ENCODE data around the gene ZG16. TPM values are rescaled to one million over a fixed set of nuclear protein-coding genes. Genes with fewer than 3 reads are reported as not detected.

Gene ZG16
- total RNA-seq, 4 donors from 2014 or later: not detected

DNA sequence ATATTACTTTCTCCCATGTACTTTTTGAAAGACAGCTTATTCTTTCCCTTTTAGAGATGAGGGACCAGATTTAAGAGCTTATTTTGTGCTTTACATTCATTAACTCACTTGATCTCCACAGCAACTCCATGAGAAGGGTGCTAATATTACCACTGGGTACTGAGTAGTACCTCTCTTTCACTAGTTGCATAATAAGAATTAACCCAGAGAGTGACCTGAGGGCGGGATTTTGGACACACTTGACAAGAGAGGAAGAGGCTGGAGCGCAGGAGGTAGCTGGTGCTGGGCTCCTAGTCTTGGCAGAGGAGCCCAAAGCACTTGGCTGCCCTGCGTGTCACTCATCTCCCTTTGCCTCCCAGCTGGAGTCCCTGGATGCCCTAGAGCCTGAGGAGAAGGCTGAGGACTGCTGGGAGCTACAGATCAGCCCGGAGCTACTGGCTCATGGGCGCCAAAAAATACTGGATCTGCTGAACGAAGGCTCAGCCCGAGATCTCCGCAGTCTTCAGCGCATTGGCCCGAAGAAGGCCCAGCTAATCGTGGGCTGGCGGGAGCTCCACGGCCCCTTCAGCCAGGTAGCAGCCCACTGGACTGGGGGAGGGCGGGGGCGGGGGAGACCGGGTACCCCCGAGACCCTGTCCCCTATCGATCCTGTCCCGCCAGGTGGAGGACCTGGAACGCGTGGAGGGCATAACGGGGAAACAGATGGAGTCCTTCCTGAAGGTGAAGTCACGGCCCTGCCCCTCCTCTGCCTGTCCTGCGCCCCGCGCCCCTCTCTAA, 26.6 kb downstream of the ZG16 start:
- no peaks in the 10 kb centered on the region for H3K9me3 ChIP-seq
- intact Hi-C loops (cut with DNase I): no loop called here
- H3K4me3 ChIP-seq (replicated peaks in 1 of 3): peak overlapping the region; percentile 42 to 74 (median 69)
- peak overlapping the region; percentile 85 to 98 (median 97) for H3K27ac ChIP-seq
- 2 to 3% methylated on average over 15 to 21 of the region's 26 CpGs for WGBS, 2 donors
- H3K4me1 ChIP-seq: peaks cover 22 to 36% of the 10 kb centered on the region in 2 donors
- no peaks in the 10 kb centered on the region for H3K27me3 ChIP-seq
- H3K36me3 ChIP-seq: peaks cover 14 to 15% of the 10 kb centered on the region in 2 donors
- DNase-seq: peak; percentile 85 to 89
- TF ChIP-seq, protein P1, sequence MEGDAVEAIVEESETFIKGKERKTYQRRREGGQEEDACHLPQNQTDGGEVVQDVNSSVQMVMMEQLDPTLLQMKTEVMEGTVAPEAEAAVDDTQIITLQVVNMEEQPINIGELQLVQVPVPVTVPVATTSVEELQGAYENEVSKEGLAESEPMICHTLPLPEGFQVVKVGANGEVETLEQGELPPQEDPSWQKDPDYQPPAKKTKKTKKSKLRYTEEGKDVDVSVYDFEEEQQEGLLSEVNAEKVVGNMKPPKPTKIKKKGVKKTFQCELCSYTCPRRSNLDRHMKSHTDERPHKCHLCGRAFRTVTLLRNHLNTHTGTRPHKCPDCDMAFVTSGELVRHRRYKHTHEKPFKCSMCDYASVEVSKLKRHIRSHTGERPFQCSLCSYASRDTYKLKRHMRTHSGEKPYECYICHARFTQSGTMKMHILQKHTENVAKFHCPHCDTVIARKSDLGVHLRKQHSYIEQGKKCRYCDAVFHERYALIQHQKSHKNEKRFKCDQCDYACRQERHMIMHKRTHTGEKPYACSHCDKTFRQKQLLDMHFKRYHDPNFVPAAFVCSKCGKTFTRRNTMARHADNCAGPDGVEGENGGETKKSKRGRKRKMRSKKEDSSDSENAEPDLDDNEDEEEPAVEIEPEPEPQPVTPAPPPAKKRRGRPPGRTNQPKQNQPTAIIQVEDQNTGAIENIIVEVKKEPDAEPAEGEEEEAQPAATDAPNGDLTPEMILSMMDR (IDR thresholded peaks at IDR 0.05): peak in 1 of 6 experiments; percentile 8
- TF ChIP-seq POLR2A (IDR thresholded peaks at IDR 0.05): peak in 1 of 2 donors; percentile 53

DNA sequence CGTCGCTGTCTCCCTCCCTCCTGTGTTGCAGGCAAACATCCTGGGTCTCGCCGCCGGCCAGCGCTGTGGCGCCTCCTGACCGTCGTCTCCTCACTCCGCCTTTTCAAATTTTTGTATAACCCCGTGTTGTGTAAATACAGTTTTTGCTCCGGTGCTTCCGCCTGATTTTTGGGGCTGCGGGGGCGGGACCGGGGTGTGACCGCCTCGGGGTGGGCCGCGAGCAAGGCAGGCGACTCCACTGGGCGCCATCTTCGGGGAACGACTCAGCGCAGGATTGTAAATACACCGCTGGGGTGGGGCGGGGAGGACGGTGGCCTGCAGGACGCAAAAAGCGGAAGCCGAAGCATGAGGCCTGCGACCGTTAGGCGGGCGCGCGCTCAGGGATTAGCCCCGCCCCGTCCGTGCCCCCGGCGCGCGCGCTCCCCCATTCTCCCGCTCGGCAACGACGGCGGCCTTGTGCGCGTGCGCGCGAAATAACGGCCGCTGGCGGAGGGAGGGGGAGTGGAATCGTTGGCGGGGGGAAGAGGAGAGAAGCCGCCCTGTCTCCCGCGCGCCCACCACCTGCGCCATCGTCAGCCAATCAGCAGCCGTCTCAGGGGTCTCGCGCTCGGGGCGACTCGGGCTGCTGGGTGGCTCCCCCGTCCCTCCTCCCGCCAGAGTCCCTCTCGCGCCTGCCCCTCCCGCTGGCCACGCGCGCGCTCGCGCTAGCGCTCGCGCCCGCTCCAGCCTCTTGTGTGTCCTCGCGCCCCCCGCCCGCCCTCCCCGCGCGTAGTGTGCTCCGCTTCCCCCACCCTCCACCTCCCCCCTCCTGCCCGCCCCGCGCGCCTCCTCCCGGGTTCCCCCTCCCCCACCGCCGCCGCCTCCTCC, 27.4 kb downstream of the ZG16 start:
- intact Hi-C loops (cut with DNase I): no loop called here
- peak; percentile 98 for DNase-seq
- peak in 1 of 2 donors; percentile 88 for TF ChIP-seq POLR2A (IDR thresholded peaks at IDR 0.05)
- TF ChIP-seq, protein P1 (IDR thresholded peaks at IDR 0.05): peak in 1 of 6 experiments; percentile 5
- peaks cover 15 to 16% of the 10 kb centered on the region in 2 donors for H3K36me3 ChIP-seq
- no peaks in the 10 kb centered on the region for H3K9me3 ChIP-seq
- peak overlapping the region; percentile 85 to 98 (median 97) for H3K27ac ChIP-seq
- no peaks in the 10 kb centered on the region for H3K27me3 ChIP-seq
- H3K4me1 ChIP-seq: peaks cover 25 to 44% of the 10 kb centered on the region in 2 donors
- WGBS, 2 donors: 0 to 1% methylated on average over 13 to 58 of the region's 103 CpGs
- peak overlapping the region; percentile 52 to 74 (median 69) for H3K4me3 ChIP-seq (replicated peaks in 1 of 3)

DNA sequence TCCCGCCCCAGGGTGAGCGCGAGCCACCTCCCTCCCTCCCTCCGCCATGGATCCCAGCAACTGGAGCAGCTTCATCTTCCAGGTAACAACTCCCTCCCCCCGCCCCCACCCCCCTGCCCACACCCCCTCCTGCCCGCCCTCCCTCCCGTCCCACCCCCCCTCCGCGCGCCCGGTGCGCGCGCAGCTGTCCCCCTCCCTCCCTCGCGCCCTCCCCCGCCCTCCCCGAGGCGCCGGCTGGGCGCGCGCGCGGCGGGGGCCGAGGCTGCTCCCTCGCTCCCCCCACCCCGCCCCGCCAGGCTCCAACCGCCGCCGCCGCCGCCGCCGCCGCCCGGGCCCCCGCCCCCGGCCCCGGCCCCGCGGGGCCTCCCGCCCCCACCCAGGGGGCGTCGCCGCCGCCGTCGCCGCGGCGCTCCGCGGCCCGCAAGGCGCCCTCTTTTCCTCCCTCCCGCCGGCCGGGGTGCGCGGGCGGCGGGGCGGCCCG, 28.1 kb downstream of the ZG16 start, which contains the start of gene MAZ:
MAZ (plus strand) TSS at position 431 of the 481 bp plus-strand sequence. CDS start 173 bp downstream, outside the sequence.
- Histone ChIP-seq H3K36me3 (peaks cover 11 to 15% of the 10 kb centered on the region in 2 donors), H3K9me3 (no peaks in the 10 kb centered on the region), H3K27ac (peak within 1 kb of the TSS; percentile 87 to 98 (median 97)), H3K27me3 (no peaks in the 10 kb centered on the region), H3K4me3 (replicated peaks in 1 of 3) (peak within 1 kb of the TSS; percentile 52 to 74 (median 69)), H3K4me1 (peaks cover 31 to 50% of the 10 kb centered on the region in 2 donors)
- no peak for TF ChIP-seq POLR2A (IDR thresholded peaks at IDR 0.05)
- TF ChIP-seq, protein P1 (IDR thresholded peaks at IDR 0.05): no peak
- intact Hi-C loops (cut with DNase I): no loop called here
- WGBS, 2 donors: no CpG with 5 or more reads among the region's 67 CpGs
- DNase-seq: peak in 1 of 2 donors; percentile 95

DNA sequence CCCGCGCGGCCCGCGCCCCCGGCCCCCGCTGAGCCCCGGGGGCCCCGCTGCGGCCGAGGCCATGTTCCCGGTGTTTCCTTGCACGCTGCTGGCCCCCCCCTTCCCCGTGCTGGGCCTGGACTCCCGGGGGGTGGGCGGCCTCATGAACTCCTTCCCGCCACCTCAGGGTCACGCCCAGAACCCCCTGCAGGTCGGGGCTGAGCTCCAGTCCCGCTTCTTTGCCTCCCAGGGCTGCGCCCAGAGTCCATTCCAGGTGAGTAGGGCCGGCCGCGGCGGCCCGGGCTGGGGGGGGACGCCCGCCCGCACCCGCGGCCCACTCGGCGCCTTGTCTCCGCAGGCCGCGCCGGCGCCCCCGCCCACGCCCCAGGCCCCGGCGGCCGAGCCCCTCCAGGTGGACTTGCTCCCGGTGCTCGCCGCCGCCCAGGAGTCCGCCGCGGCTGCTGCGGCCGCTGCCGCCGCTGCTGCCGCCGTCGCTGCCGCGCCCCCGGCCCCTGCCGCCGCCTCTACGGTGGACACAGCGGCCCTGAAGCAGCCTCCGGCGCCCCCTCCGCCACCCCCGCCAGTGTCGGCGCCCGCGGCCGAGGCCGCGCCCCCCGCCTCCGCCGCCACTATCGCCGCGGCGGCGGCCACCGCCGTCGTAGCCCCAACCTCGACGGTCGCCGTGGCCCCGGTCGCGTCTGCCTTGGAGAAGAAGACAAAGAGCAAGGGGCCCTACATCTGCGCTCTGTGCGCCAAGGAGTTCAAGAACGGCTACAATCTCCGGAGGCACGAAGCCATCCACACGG, 28.8 kb downstream of the ZG16 start:
- TF ChIP-seq, protein P1 (IDR thresholded peaks at IDR 0.05): no peak
- TF ChIP-seq POLR2A (IDR thresholded peaks at IDR 0.05): peak in 1 of 2 donors; percentile 17
- DNase-seq: peak; percentile 61 to 72
- peak overlapping the region; percentile 86 to 96 (median 87) for H3K27ac ChIP-seq
- no peaks in the 10 kb centered on the region for H3K9me3 ChIP-seq
- peaks cover 36 to 51% of the 10 kb centered on the region in 2 donors for H3K4me1 ChIP-seq
- WGBS, 2 donors: 2% methylated on average over 8 of the region's 99 CpGs; no CpG with 5 or more reads in 1 of the 2 donors
- H3K4me3 ChIP-seq (replicated peaks in 1 of 3): peak overlapping the region in 1 of 3 donors; percentile 52
- H3K36me3 ChIP-seq: peaks cover 11 to 15% of the 10 kb centered on the region in 2 donors
- no peaks in the 10 kb centered on the region for H3K27me3 ChIP-seq
- intact Hi-C loops (cut with DNase I): no loop called here
